Nephron progenitor cell (in vitro differentiated cells): ENCODE data around the gene KCNA4.
A peak's percentile ranks its signal among the peaks of the same experiment; 100 is the strongest.

ENCODE experiments used
- DNase-seq: peaks from one replicate; pipeline ENCODE4 v3.0.0; 2021
- H3K27ac Mint-ChIP-seq: 2 replicates; pipeline ENCODE4 v1.8.0; 2021; ENCODE audit warnings: mild to moderate bottlenecking, moderate library complexity, mixed read lengths
- H3K27me3 Mint-ChIP-seq: 2 replicates; pipeline ENCODE4 v1.8.0; 2021; ENCODE audit warnings: mild to moderate bottlenecking, low read depth, mixed read lengths; ENCODE audit not compliant: poor library complexity
- H3K36me3 Mint-ChIP-seq: 2 replicates; pipeline ENCODE4 v1.8.0; 2021; ENCODE audit warnings: low read depth, mixed read lengths
- H3K4me1 Mint-ChIP-seq: 2 replicates; pipeline ENCODE4 v1.8.0; 2021; ENCODE audit warnings: mixed read lengths
- H3K4me3 Mint-ChIP-seq: 2 replicates; pipeline ENCODE4 v1.8.0; 2021; ENCODE audit warnings: mild to moderate bottlenecking, moderate library complexity, mixed read lengths
- H3K9me3 Mint-ChIP-seq: 2 replicates; pipeline ENCODE4 v1.8.0; 2021; ENCODE audit warnings: mild to moderate bottlenecking, moderate library complexity, mixed read lengths
- CTCF ChIP-seq: fragments of 200-600 bp; sonication (generic); IDR thresholded peaks from 2 replicates; pipeline ENCODE4 v1.5.0; 2021; ENCODE audit warnings: antibody characterized with exemption

KCNA4 gene

DNA sequence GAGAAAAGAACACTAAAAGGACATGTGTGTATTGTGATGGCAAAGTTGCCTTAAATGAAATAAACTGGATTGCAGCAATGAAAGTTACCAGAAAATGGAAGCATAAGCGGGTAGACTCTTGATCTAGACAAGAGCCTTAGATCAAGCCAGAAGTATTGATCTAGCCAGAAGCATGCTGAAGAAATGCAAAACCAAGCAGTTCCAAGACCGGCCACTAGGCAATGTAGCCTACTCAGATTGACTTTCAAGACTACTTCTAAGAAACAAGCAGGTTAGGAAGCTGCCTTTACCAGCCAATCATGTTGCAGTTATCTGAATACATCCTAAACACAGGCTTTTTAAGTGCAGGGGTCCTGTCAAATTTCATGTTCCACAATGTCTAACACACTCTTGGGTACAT lies 54.6 kb downstream of the KCNA4 start:
- H3K9me3 Mint-ChIP-seq, result no peaks in the 10 kb centered on the region
- H3K27me3 Mint-ChIP-seq, result no peaks in the 10 kb centered on the region
- H3K4me3 Mint-ChIP-seq, result no peak overlapping the region
- DNase-seq, result peak; percentile 36
- peaks cover 10% of the 10 kb centered on the region for H3K4me1 Mint-ChIP-seq
- H3K27ac Mint-ChIP-seq, result no peak overlapping the region
- H3K36me3 Mint-ChIP-seq, result no peaks in the 10 kb centered on the region
- peak; percentile 40 for TF ChIP-seq CTCF
